AG04449 (cell line): ENCODE data around the gene MRPL30.

Experiments
- CTCF ChIA-PET: fragments of 350-600 bp; formaldehyde crosslinking; extraction: SDS; loops from one replicate; lab custom pipeline; 2021; ENCODE audit warnings: antibody characterized with exemption; lab: Yijun Ruan, JAX
- POLR2A ChIA-PET: fragments of 400-600, 350-600 bp; formaldehyde crosslinking; extraction: SDS; loops from one replicate; lab custom pipeline; 2020; ENCODE audit warnings: antibody characterized with exemption, inconsistent platforms; lab: Yijun Ruan, JAX
- DNase-seq: peaks from one replicate; pipeline ENCODE4 v3.0.0-alpha.2; 2010; ENCODE audit warnings: low read depth, low spot score
- H3K4me3 ChIP-seq: 2 replicates; pipeline ENCODE4 v1.5.1; 2011; ENCODE audit warnings: low read depth, mild to moderate bottlenecking, control low read depth, low read length
- CTCF ChIP-seq: IDR thresholded peaks from one replicate; pipeline ENCODE4 v1.5.1; 2011; ENCODE audit warnings: mild to moderate bottlenecking, moderate library complexity, low read length, control low read depth, inconsistent platforms; ENCODE audit not compliant: insufficient read depth; ENCODE audit errors: missing control alignments

MRPL30 gene

GRCh38 chr2:99156891-99157290 is 24.1 kb upstream of the MRPL30 start:
- POLR2A ChIA-PET, result no interaction called here

GRCh38 chr2:99158599-99158998 is 22.4 kb upstream of the MRPL30 start:
- no peak overlapping the region for H3K4me3 ChIP-seq
- no peak for TF ChIP-seq CTCF
- ChIA-PET CTCF (no interaction called here), POLR2A (no interaction called here)
- no peak for DNase-seq

More at GRCh38 chr2:99156891-99157290, 24.1 kb upstream of the MRPL30 start:
- no peak for TF ChIP-seq CTCF
- CTCF ChIA-PET, result interaction anchor here (0.7 kb wide), 1 partner anchor 180 kb away, joined by 3 read pairs; the partner anchor contains the start of gene EIF5B
- no peak overlapping the region for H3K4me3 ChIP-seq
- no peak for DNase-seq

- CTCF ChIA-PET, result no interaction called here
- no peak for TF ChIP-seq CTCF
- no peak overlapping the region for H3K4me3 ChIP-seq
- POLR2A ChIA-PET, result no interaction called here
- DNase-seq, result no peak
Measured at GRCh38 chr2:99159594-99159993, 21.4 kb upstream of the MRPL30 start.

GRCh38 chr2:99166218-99166617 is 14.8 kb upstream of the MRPL30 start:
- TF ChIP-seq CTCF, result no peak
- DNase-seq, result no peak
- POLR2A ChIA-PET, result interaction anchor here (0.7 kb wide), 1 partner anchor 11 kb away, joined by 3 read pairs; the partner anchor contains the start of genes LIPT1 and TSGA10
- CTCF ChIA-PET, result interaction anchor here (0.7 to 1.7 kb wide), 2 partner anchors 14 to 1094 kb away, joined by 3 to 4 read pairs; partner anchors contain the start of gene MITD1
- no peak overlapping the region for H3K4me3 ChIP-seq

- CTCF ChIA-PET, result interaction anchor here (0.9 kb wide), 1 partner anchor 11 kb away, joined by 4 read pairs; the partner anchor contains the start of gene MITD1
- POLR2A ChIA-PET, result no interaction called here
- no peak overlapping the region for H3K4me3 ChIP-seq
- no peak for DNase-seq
- no peak for TF ChIP-seq CTCF
Measured at GRCh38 chr2:99169534-99169933, 11.4 kb upstream of the MRPL30 start.

GRCh38 chr2:99171377-99172140 is 9.4 kb upstream of the MRPL30 start:
- no peak for TF ChIP-seq CTCF
- H3K4me3 ChIP-seq, result no peak overlapping the region
- DNase-seq, result no peak
- POLR2A ChIA-PET, result no interaction called here
- CTCF ChIA-PET, result no interaction called here
